ENCODE measurements around the gene MZT2B. TPM values are rescaled to one million over a fixed set of nuclear protein-coding genes. Genes with fewer than 3 reads are reported as not detected.

Gene MZT2B
- total and polyA plus RNA-seq, 2 of the 8 experiments (the other 6 are each of a cell fraction or from before 2014, with no cell fraction given) = 90.3 to 151 TPM

GRCh38 chr2:130185896-130186295 is 3.8 kb downstream of the MZT2B start:
- H4K8ac ChIP-seq (ENCODE audit: extremely low read depth, insufficient read depth, low read length) = no peak overlapping the region
- H2BK20ac ChIP-seq (ENCODE audit: low read length) = no peak overlapping the region
- no peak overlapping the region for H3K56ac ChIP-seq (replicated peaks; ENCODE audit: insufficient read length, low read depth, low read length)
- no peak overlapping the region for H3K23ac ChIP-seq (ENCODE audit: insufficient read length)
- DNase-seq (ENCODE audit: low read depth in 1 of 2, low spot score in 2 of 2) (no peak), FAIRE-seq (no peak)
- no peak overlapping the region for H2BK12ac ChIP-seq (ENCODE audit: low read depth, low read length)
- no peak overlapping the region for H2BK5ac ChIP-seq (ENCODE audit: low read depth, low read length)
- H3K79me1 ChIP-seq (ENCODE audit: low read depth, low read length) = no peaks in the 10 kb centered on the region
- no peak overlapping the region for H3K4me3 ChIP-seq (ENCODE audit: extremely low read depth in 1 of 4, insufficient read depth in 2 of 4, low read depth in 3 of 4, low read length in 4 of 4)
- no peak overlapping the region for H3K9ac ChIP-seq (replicated peaks in 1 of 4; ENCODE audit: extremely low read depth in 1 of 4, low read depth in 3 of 4, low read length in 3 of 4)
- ChIA-PET CTCF (ENCODE audit: partially characterized antibody) (interaction anchor here (2.6 kb wide), 1 partner anchor 146 kb away, joined by 9 read pairs; no protein-coding TSS in a partner anchor), POLR2A (ENCODE audit: partially characterized antibody) (interaction anchor here (1.1 kb wide), 1 partner anchor 1303 kb away, joined by 6 read pairs; no protein-coding TSS in a partner anchor)
- no peak overlapping the region for H4K5ac ChIP-seq (ENCODE audit: insufficient read length, low read depth, low read length)
- no peak overlapping the region for H4K91ac ChIP-seq (replicated peaks; ENCODE audit: insufficient read length, low read length)
- H3K36me3 ChIP-seq (ENCODE audit: control insufficient read depth in 2 of 4, insufficient read depth in 4 of 4, low read length in 3 of 4) = peaks cover 0 to 4% (median 0%) of the 10 kb centered on the region in 4 experiments; a peak in 1 of 8 replicates
- no peak overlapping the region for H2BK15ac ChIP-seq (ENCODE audit: low read length)
- H2AK5ac ChIP-seq (ENCODE audit: low read depth, low read length) = no peak overlapping the region
- 92% methylated on average over 4 of the region's 4 CpGs; no CpG with 5 or more reads in 1 of the 2 experiments for WGBS, 2 experiments (ENCODE audit: extremely low coverage in 1 of 2, insufficient coverage in 1 of 2, insufficient read length in 1 of 2, insufficient replicate concordance in 2 of 2, low coverage in 1 of 2, low lambda C conversion rate in 2 of 2, missing lambda C conversion rate in 1 of 2)
- no peak overlapping the region for H2AFZ ChIP-seq (ENCODE audit: low read length)
- H3K23me2 ChIP-seq (ENCODE audit: low read depth, low read length) = peaks cover 2% of the 10 kb centered on the region; the same call in 1 of the 2 replicates
- no peak overlapping the region for H3K18ac ChIP-seq (ENCODE audit: extremely low read depth, low read length)
- H3K9me3 ChIP-seq (ENCODE audit: insufficient read depth in 2 of 2, low read depth in 1 of 2, low read length in 1 of 2) = no peaks in the 10 kb centered on the region
- no peak overlapping the region for H3K27ac ChIP-seq (ENCODE audit: low read depth, low read length)
- H3K4me2 ChIP-seq (ENCODE audit: insufficient read depth in 1 of 2, low read depth in 2 of 2, low read length in 2 of 2) = no peak overlapping the region
- no peak overlapping the region for H2BK120ac ChIP-seq (replicated peaks; ENCODE audit: low read depth, low read length)
- TF ChIP-seq KDM4A (IDR thresholded peaks at IDR 0.05; ENCODE audit: low read depth, low read length, severe bottlenecking) = no peak
- TF ChIP-seq MAX (IDR thresholded peaks at IDR 0.05) = no peak
- TF ChIP-seq SP2 (IDR thresholded peaks at IDR 0.05; ENCODE audit: low read length) = no peak
- no peaks in the 10 kb centered on the region for H4K20me1 ChIP-seq (replicated peaks in 1 of 2; ENCODE audit: control insufficient read depth in 1 of 2, insufficient read depth in 2 of 2, low read length in 2 of 2)
- H3K4me1 ChIP-seq (replicated peaks in 1 of 4; ENCODE audit: control insufficient read depth in 3 of 4, insufficient read depth in 4 of 4, low read length in 3 of 4) = peaks cover 0 to 7% (median 3%) of the 10 kb centered on the region in 4 experiments; a peak in 4 of 7 replicates
- peaks cover 3 to 8% of the 10 kb centered on the region in 2 experiments for H3K79me2 ChIP-seq (ENCODE audit: control insufficient read depth in 1 of 2, insufficient read depth in 2 of 2, low read length in 2 of 2)
- no peaks in the 10 kb centered on the region for H3K27me3 ChIP-seq (replicated peaks in 1 of 4; ENCODE audit: control insufficient read depth in 3 of 4, extremely low read depth in 1 of 4, insufficient read depth in 3 of 4, low read length in 3 of 4)
- H3K14ac ChIP-seq (ENCODE audit: insufficient read length) = no peak overlapping the region
- H3K4ac ChIP-seq (replicated peaks; ENCODE audit: insufficient read length, low read depth, low read length) = no peak overlapping the region

Data from H1 (cell line).